GDM1 (cell line): ENCODE results near the gene PRKAG3.
A peak's percentile ranks its signal among the peaks of the same experiment; 100 is the strongest.
"Not testable (repeated sequence)": the region's sequence is repeated elsewhere in the genome, so short reads cannot be mapped to it uniquely, and the experiment has no call there.

Source experiments
- DNase-seq: peaks from one replicate; lab custom pipeline; 2025; lab: John Stamatoyannopoulos, UW

The PRKAG3 gene

GRCh38 chr2:218863021-218863520 is 31.5 kb upstream of the PRKAG3 start:
- DNase-seq = no peak

GRCh38 chr2:218861645-218862318 is 30.2 kb upstream of the PRKAG3 start:
- no peak for DNase-seq

GRCh38 chr2:218860950-218861381 is 29.4 kb upstream of the PRKAG3 start:
- no peak for DNase-seq

- no peak for DNase-seq
Observed at GRCh38 chr2:218859988-218860831, 28.6 kb upstream of the PRKAG3 start.

- no peak for DNase-seq
Observed at GRCh38 chr2:218859556-218859987, 28.0 kb upstream of the PRKAG3 start, which contains the start of gene WNT6. WNT6 (plus strand) TSS chr2:218859805; CDS start chr2:218860038, 233 bp downstream.

GRCh38 chr2:218858671-218859555 is 27.3 kb upstream of the PRKAG3 start:
- DNase-seq = no peak

GRCh38 chr2:218858138-218858445 is 26.5 kb upstream of the PRKAG3 start:
- no peak for DNase-seq

GRCh38 chr2:218857371-218858137 is 26.0 kb upstream of the PRKAG3 start:
- no peak for DNase-seq

- DNase-seq = no peak
Observed at GRCh38 chr2:218856896-218857243, 25.3 kb upstream of the PRKAG3 start.

- DNase-seq = no peak
Observed at GRCh38 chr2:218856167-218856895, 24.7 kb upstream of the PRKAG3 start.

- DNase-seq = no peak
Observed at GRCh38 chr2:218855305-218856166, 23.9 kb upstream of the PRKAG3 start.

GRCh38 chr2:218854860-218855259 is 23.3 kb upstream of the PRKAG3 start:
- DNase-seq = no peak

GRCh38 chr2:218853766-218854165 is 22.2 kb upstream of the PRKAG3 start:
- no peak for DNase-seq

GRCh38 chr2:218852911-218853667 is 21.5 kb upstream of the PRKAG3 start:
- peak; percentile 31 for DNase-seq

- no peak for DNase-seq
Observed at GRCh38 chr2:218851286-218851685, 19.7 kb upstream of the PRKAG3 start.

- no peak for DNase-seq
Observed at GRCh38 chr2:218850796-218851195, 19.2 kb upstream of the PRKAG3 start.

- DNase-seq = no peak
Observed at GRCh38 chr2:218849721-218850120, 18.1 kb upstream of the PRKAG3 start.

GRCh38 chr2:218846963-218847362 is 15.4 kb upstream of the PRKAG3 start:
- DNase-seq = not testable (repeated sequence)

- not testable (repeated sequence) for DNase-seq
Observed at GRCh38 chr2:218844334-218844733, 12.7 kb upstream of the PRKAG3 start.
